HL-60 (cell line): ENCODE results near the gene TMEM30A.

Experiments used
- POLR2AphosphoS5 ChIP-seq: IDR thresholded peaks from 2 replicates; pipeline ENCODE4 v1.6.1; 2012; ENCODE audit warnings: low read depth
- TF ChIP-seq, protein P1 (sequence below): IDR thresholded peaks from one replicate; pipeline ENCODE4 v1.5.1; 2011; ENCODE audit warnings: low read length, control low read depth, inconsistent platforms; ENCODE audit not compliant: insufficient read depth

- TF ChIP-seq, protein P1, sequence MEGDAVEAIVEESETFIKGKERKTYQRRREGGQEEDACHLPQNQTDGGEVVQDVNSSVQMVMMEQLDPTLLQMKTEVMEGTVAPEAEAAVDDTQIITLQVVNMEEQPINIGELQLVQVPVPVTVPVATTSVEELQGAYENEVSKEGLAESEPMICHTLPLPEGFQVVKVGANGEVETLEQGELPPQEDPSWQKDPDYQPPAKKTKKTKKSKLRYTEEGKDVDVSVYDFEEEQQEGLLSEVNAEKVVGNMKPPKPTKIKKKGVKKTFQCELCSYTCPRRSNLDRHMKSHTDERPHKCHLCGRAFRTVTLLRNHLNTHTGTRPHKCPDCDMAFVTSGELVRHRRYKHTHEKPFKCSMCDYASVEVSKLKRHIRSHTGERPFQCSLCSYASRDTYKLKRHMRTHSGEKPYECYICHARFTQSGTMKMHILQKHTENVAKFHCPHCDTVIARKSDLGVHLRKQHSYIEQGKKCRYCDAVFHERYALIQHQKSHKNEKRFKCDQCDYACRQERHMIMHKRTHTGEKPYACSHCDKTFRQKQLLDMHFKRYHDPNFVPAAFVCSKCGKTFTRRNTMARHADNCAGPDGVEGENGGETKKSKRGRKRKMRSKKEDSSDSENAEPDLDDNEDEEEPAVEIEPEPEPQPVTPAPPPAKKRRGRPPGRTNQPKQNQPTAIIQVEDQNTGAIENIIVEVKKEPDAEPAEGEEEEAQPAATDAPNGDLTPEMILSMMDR: no peak
- no peak for TF ChIP-seq POLR2AphosphoS5
These were observed 8.0 kb upstream of the TMEM30A start for GRCh38 chr6:75292555-75292954.
